HCT116 (cell line): Measurements from ENCODE around the gene OR10G7. TPM values are rescaled to one million over a fixed set of nuclear protein-coding genes. Genes with fewer than 3 reads are reported as not detected.

Experiments used
- ATAC-seq: fragments of 200-7000 bp; cut with Tn5 transposase; 2 replicates; pipeline ENCODE4 v1.9.1; 2020; ENCODE audit warnings: mild to moderate bottlenecking, moderate library complexity
- BruUV-seq: library from RNA; stranded (reverse); fragments of 400-500 nt; replicated peaks from 2 replicates; lab custom pipeline; 2021; lab: Mats Ljungman, UMichigan
- CTCF ChIA-PET: fragments of 300-600 bp; sonication (Branson Sonifier 250); formaldehyde crosslinking; loops from one replicate; lab custom pipeline; 2021; ENCODE audit warnings: antibody characterized with exemption; lab: Charles Lee
- POLR2A ChIA-PET: fragments of 300-600, 350-600 bp; sonication (Branson Sonifier 250); formaldehyde crosslinking; loops from one replicate; lab custom pipeline; 2021; ENCODE audit warnings: antibody characterized with exemption; lab: Charles Lee
- RAD21 ChIA-PET, 2 experiments: fragments of 300-600 bp; sonication (Branson Sonifier 250); formaldehyde crosslinking; loops; one replicate each; lab custom pipeline; 2023; ENCODE audit warnings: low total read pairs in 2 of 2; ENCODE audit not compliant: uncharacterized antibody in 2 of 2, unreplicated experiment in 2 of 2, low non-redundant PET in 1 of 2; lab: Charles Lee
- DNase-seq: peaks from one replicate; pipeline ENCODE4 v3.0.0-alpha.2; 2010; ENCODE audit warnings: low read depth, low spot score
- H2AFZ ChIP-seq: fragments of 200-600 bp; shearing (Covaris generic), sonication (generic); 2 replicates; pipeline ENCODE4 v1.6.1; 2017; ENCODE audit warnings: low read depth, mixed run types, mixed read lengths, antibody characterized with exemption, low read length; ENCODE audit not compliant: poor library complexity, severe bottlenecking
- H3K27ac ChIP-seq: 2 replicates; pipeline ENCODE4 v1.5.1; 2012; ENCODE audit warnings: low read depth, low read length
- H3K27me3 ChIP-seq: fragments of 200-600 bp; sonication (generic); 2 replicates; pipeline ENCODE4 v1.6.1; 2016; ENCODE audit warnings: mixed run types, low read length, mixed read lengths; ENCODE audit not compliant: insufficient read depth
- H3K36me3 ChIP-seq, 2 experiments: fragments of 200-500 bp in 1 of 2; fragments of 200-600 bp in 1 of 2; sonication (Bioruptor generic) in 1 of 2; sonication (generic) in 1 of 2; 2 replicates each; pipeline versions ENCODE4 v1.5.1 to v1.6.1; 2014 to 2016; ENCODE audit warnings: low read length in 2 of 2, inconsistent platforms in 1 of 2, mixed read lengths in 1 of 2, mixed run types in 1 of 2; ENCODE audit not compliant: insufficient read depth in 2 of 2, control insufficient read depth in 1 of 2
- H3K4me1 ChIP-seq, 2 experiments: fragments of 200-600 bp in 1 of 2; sonication (generic) in 1 of 2; 2 replicates each; pipeline versions ENCODE4 v1.5.1 to v1.6.1; 2012 to 2017; ENCODE audit warnings: low read length in 2 of 2, inconsistent platforms in 1 of 2, mild to moderate bottlenecking in 1 of 2, mixed read lengths in 1 of 2, mixed run types in 1 of 2, moderate library complexity in 1 of 2; ENCODE audit not compliant: insufficient read depth in 2 of 2, control insufficient read depth in 1 of 2
- H3K4me2 ChIP-seq: fragments of 200-600 bp; sonication (generic); 2 replicates; pipeline ENCODE4 v1.6.1; 2017; ENCODE audit warnings: mixed run types, low read length, mixed read lengths
- H3K4me3 ChIP-seq, 2 experiments: fragments of 200-600 bp in 1 of 2; sonication (generic) in 1 of 2; replicated peaks in 1 of 2; 2 replicates each; pipeline ENCODE4 v1.5.1; 2011 to 2016; ENCODE audit warnings: low read length in 2 of 2, control low read depth in 1 of 2, low read depth in 1 of 2, mild to moderate bottlenecking in 1 of 2, mixed read lengths in 1 of 2, mixed run types in 1 of 2
- H3K79me2 ChIP-seq: fragments of 200-600 bp; sonication (generic); 2 replicates; pipeline ENCODE4 v1.6.1; 2017; ENCODE audit warnings: mild to moderate bottlenecking, mixed run types, low read length, moderate library complexity, mixed read lengths; ENCODE audit not compliant: insufficient read depth
- H3K9ac ChIP-seq: fragments of 200-600 bp; sonication (generic); 2 replicates; pipeline ENCODE4 v1.6.1; 2016; ENCODE audit warnings: low read length, mixed read lengths
- H3K9me2 ChIP-seq: fragments of 200-600 bp; sonication (generic), shearing (Covaris generic); 2 replicates; pipeline ENCODE4 v1.6.1; 2017; ENCODE audit warnings: mixed run types, mild to moderate bottlenecking, moderate library complexity; ENCODE audit not compliant: insufficient read depth
- H3K9me3 ChIP-seq, 2 experiments: fragments of 200-500 bp in 1 of 2; fragments of 200-600 bp in 1 of 2; sonication (Bioruptor generic) in 1 of 2; sonication (generic) in 1 of 2; 2 replicates each; pipeline ENCODE4 v1.6.1; 2014 to 2017; ENCODE audit warnings: low read length in 2 of 2, mixed read lengths in 2 of 2, inconsistent platforms in 1 of 2, low read depth in 1 of 2, mild to moderate bottlenecking in 1 of 2, mixed run types in 1 of 2, moderate library complexity in 1 of 2; ENCODE audit not compliant: control insufficient read depth in 1 of 2, insufficient read depth in 1 of 2
- H4K20me1 ChIP-seq: fragments of 200-600 bp; sonication (generic), shearing (Covaris generic); 2 replicates; pipeline ENCODE4 v1.6.1; 2017; ENCODE audit warnings: mixed run types, mild to moderate bottlenecking, moderate library complexity; ENCODE audit not compliant: insufficient read depth
- ATF3 ChIP-seq: IDR thresholded peaks from 2 replicates; pipeline ENCODE4 v1.6.1; 2012
- CEBPB ChIP-seq: IDR thresholded peaks from 2 replicates; pipeline ENCODE4 v1.6.1; 2012; ENCODE audit warnings: low read depth
- CTCF ChIP-seq, 3 experiments: fragments of 200-600 bp in 1 of 3; sonication (generic) in 1 of 3; IDR thresholded peaks in 2 of 3; conservative IDR thresholded peaks in 1 of 3; 2 replicates each; pipeline ENCODE4 v1.5.1; 2012 to 2017; ENCODE audit warnings: low read depth in 2 of 3, low read length in 2 of 3, antibody characterized with exemption in 1 of 3, borderline replicate concordance in 1 of 3, control low read depth in 1 of 3, mild to moderate bottlenecking in 1 of 3, mixed read lengths in 1 of 3, mixed run types in 1 of 3, moderate library complexity in 1 of 3; ENCODE audit not compliant: insufficient read depth in 1 of 3
- EZH2phosphoT487 ChIP-seq: fragments of 200-600 bp; IDR thresholded peaks from 2 replicates; pipeline ENCODE4 v1.6.1; 2018; ENCODE audit warnings: antibody characterized with exemption, borderline replicate concordance
- JUND ChIP-seq: IDR thresholded peaks from 2 replicates; pipeline ENCODE4 v1.6.1; 2012
- POLR2AphosphoS5 ChIP-seq: IDR thresholded peaks from 2 replicates; pipeline ENCODE4 v1.6.1; 2011; ENCODE audit warnings: mild to moderate bottlenecking, low read depth, low read length, moderate library complexity
- REST ChIP-seq: IDR thresholded peaks from 2 replicates; pipeline ENCODE4 v1.6.1; 2012; ENCODE audit warnings: low read depth
- SP1 ChIP-seq: IDR thresholded peaks from 2 replicates; pipeline ENCODE4 v1.6.1; 2012; ENCODE audit warnings: low read depth
- ZFX ChIP-seq: fragments of 450-650 bp; IDR thresholded peaks from 2 replicates; pipeline ENCODE4 v1.6.1; 2017
- ZNF274 ChIP-seq: fragments of 200-500 bp; sonication (Bioruptor generic); IDR thresholded peaks from 2 replicates; pipeline ENCODE4 v1.6.1; 2014; ENCODE audit warnings: mild to moderate bottlenecking, low read depth, low read length, inconsistent platforms
- intact Hi-C: fragments of 100-400 bp; cut with micrococcal nuclease; formaldehyde crosslinking; loops from 2 replicates; pipeline ENCODE4 v1.10.0; 2022
- total RNA-seq: library from RNA; stranded (reverse); gene quantifications from one replicate; pipeline ENCODE4 v1.2.1, GENCODE V29; 2021; ENCODE audit not compliant: unreplicated experiment

OR10G7 gene
- total RNA-seq, 1 experiment from 2014 or later: not detected

- Histone ChIP-seq H3K27me3 (peaks cover 67% of the 10 kb centered on the region), H3K9me3 (no peaks in the 10 kb centered on the region), H3K4me1 (no peaks in the 10 kb centered on the region), H3K4me3 (no peak overlapping the region), H3K27ac (no peak overlapping the region), H2AFZ (no peak overlapping the region), H3K79me2 (no peaks in the 10 kb centered on the region), H3K4me2 (no peak overlapping the region), H4K20me1 (peaks cover 4% of the 10 kb centered on the region; the same call in 1 of the 2 replicates), H3K9me2 (no peaks in the 10 kb centered on the region), H3K9ac (no peak overlapping the region), H3K36me3 (no peaks in the 10 kb centered on the region)
- RAD21 ChIA-PET: no interaction called here
- TF ChIP-seq ZNF274 (no peak), ZFX (no peak), CEBPB (no peak), REST (no peak), ATF3 (no peak), SP1 (no peak), JUND (no peak), EZH2phosphoT487 (no peak), CTCF (IDR thresholded peaks at IDR 0.05 in 2 of 3, conservative IDR thresholded peaks at IDR 0.05 in 1 of 3; ENCODE audit: borderline replicate concordance in 1 of 3, insufficient read depth in 1 of 3, low read depth in 2 of 3, low read length in 2 of 3) (no peak), POLR2AphosphoS5 (no peak)
- intact Hi-C loops: no loop called here
- ATAC-seq (no peak), DNase-seq (no peak)
- BruUV-seq: no TSS peak
- CTCF ChIA-PET: interaction anchor here (1.6 kb wide), 1 partner anchor 10 kb away, joined by 7 read pairs; no protein-coding TSS in a partner anchor
- POLR2A ChIA-PET: no interaction called here
These were observed 40.4 kb upstream of the OR10G7 start for GRCh38 chr11:124081483-124081882.
